Activated naive CD8-positive, alpha-beta T cell (primary cell): ENCODE measurements around the gene WNT3A.
"Not testable (repeated sequence)": the region's sequence is repeated elsewhere in the genome, so short reads cannot be mapped to it uniquely, and the experiment has no call there.

ENCODE experiments used
- H3K27ac Mint-ChIP-seq: one replicate; pipeline ENCODE4 v1.8.0; 2021; ENCODE audit warnings: mixed read lengths
- H3K27me3 Mint-ChIP-seq: one replicate; pipeline ENCODE4 v1.8.0; 2021; ENCODE audit warnings: mixed read lengths
- H3K36me3 Mint-ChIP-seq: one replicate; pipeline ENCODE4 v1.8.0; 2021; ENCODE audit warnings: mixed read lengths
- H3K4me1 Mint-ChIP-seq: one replicate; pipeline ENCODE4 v1.8.0; 2021; ENCODE audit warnings: low read depth, mixed read lengths
- H3K4me3 Mint-ChIP-seq: one replicate; pipeline ENCODE4 v1.8.0; 2021; ENCODE audit warnings: mild to moderate bottlenecking, mixed read lengths
- H3K9me3 Mint-ChIP-seq: one replicate; pipeline ENCODE4 v1.8.0; 2021; ENCODE audit warnings: low read depth, mixed read lengths

Gene WNT3A

DNA sequence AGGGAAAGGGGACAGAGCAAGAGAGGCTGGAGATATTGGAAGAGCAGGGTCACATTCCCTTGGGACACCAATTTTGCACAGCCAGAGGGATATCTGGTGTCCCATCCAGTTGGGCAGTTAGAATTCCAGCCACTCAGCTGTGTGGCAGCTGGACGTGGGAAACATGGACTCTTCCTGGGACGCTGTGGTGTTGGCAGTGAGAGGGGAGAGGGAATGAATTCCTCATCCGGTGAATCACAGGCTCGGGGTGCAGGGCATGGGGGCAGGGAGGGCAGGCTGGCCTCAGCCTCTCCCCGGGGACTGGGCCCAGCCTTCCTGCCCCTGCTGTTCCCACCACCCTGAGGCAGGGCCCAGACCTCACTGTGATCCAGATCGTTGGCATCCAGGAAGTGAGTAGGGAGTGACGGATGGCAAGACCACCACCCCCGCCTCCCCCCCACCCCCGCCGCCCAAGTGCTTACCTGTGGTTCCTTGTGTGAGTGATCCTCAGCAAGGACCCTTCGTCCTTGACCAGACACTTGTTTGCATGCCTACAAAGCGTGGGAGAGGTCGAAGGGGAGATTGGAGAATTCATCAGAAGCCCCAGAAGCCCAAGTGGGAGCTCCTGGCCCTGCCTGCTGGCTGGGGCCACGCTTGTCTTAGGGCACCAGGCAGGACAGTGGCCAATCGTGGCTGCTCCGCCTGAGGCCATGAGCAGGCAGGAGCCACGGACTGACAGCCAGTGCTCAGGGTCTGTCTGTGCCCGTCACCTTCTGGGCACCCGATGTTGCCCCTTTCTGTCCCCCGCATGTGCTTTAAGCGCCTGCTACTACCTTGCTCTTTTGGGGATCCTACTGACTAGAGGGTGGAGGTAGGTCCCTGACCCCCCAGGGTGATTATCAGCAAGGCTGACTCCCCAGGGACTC lies 8.7 kb downstream of the WNT3A start:
- Mint-ChIP-seq H3K36me3 (no peaks in the 10 kb centered on the region), H3K4me1 (no peaks in the 10 kb centered on the region), H3K9me3 (no peaks in the 10 kb centered on the region), H3K4me3 (no peak overlapping the region), H3K27ac (no peak overlapping the region), H3K27me3 (peaks cover 6% of the 10 kb centered on the region)

DNA sequence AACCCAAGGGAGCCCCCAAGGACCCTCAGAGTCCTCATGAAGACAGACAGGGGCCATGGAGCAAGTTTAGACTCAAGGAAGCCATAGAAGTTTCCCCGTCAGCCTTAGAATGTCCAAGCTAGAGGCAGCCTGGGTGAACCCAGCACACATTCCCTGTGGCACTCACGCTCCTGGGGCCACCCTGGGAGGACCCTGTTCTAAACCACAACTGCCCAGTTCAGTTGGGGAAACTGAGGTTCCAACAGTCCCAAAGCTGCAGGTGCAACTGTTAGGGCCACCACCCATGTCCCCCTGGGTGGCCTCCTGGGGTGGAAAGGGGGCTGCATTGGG lies 9.3 kb downstream of the WNT3A start:
- H3K9me3 Mint-ChIP-seq: no peaks in the 10 kb centered on the region
- H3K4me3 Mint-ChIP-seq: no peak overlapping the region
- H3K27ac Mint-ChIP-seq: no peak overlapping the region
- peaks cover 4% of the 10 kb centered on the region for H3K27me3 Mint-ChIP-seq
- H3K36me3 Mint-ChIP-seq: no peaks in the 10 kb centered on the region
- H3K4me1 Mint-ChIP-seq: no peaks in the 10 kb centered on the region

DNA sequence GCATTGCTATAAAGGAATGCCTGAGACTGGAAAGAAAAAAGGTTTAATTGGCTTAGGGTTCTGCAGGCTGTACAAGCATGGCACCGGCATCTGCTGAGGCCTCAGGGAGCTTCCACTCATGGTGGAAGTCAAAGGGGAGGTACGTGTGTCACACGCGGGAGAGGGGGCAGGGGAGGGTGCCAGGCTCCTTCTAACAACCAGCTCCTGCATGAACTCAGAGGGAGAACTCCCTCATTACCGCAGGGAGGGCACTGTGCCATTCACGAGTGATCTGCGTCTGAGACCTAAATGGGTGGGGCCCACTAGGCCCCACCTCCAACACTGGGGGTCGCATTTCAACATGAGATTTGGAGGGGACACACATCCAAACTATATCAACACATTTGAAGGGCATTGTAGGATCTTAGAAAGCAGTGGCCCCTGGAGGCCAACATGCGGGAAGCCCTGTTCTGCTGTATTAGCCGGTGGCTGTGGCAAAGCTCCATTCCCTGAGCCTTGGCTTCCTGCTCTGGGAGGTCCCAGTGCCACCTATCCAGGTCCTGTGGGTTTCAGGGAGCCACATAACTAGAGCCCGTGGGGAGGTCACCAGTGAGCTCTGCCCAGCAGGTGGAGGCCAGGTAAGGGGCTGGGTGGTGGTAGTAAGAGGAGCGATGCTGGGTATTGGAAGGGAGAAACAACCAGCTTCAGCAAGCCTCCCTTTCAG lies 10.0 kb downstream of the WNT3A start:
- Mint-ChIP-seq H3K4me1 (no peaks in the 10 kb centered on the region), H3K9me3 (no peaks in the 10 kb centered on the region), H3K27ac (no peak overlapping the region), H3K27me3 (no peaks in the 10 kb centered on the region), H3K36me3 (no peaks in the 10 kb centered on the region), H3K4me3 (no peak overlapping the region)

DNA sequence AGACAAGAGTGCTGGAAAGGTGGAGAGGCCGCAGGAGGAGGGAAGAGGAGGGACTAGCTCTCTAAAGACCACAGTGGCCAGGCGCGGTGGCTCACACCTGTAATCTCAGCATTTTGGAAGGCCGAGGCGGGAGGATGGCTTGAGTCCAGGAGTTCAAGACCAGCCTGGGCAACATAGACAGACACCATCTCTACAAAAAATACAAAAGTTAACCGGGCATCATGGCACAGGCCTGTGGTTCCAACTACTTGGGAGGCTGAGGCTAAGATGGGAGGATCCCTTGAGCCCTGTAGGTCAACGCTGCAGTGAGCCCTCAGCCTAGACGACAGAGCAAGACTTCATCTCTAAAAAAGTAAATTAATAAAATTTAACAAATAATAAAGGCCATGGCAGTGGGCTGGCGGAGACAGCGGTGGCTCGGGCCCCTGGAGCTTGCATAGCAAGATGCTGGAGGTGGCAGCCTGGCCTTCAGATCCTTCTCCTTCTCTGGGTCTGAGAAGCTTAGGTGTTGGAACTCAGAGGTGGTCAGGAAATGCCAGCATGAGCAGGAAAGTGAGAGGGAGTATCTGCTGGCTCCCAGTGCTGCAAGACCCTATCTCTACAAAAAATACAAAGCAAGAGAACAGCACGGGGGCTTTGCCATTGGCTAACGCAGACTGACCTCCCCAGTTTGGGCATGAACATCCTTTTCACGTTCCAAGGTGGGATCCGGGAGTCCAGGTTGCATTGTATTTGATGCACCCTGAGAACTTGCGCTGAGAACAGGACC lies 10.7 kb downstream of the WNT3A start:
- H3K4me1 Mint-ChIP-seq: no peaks in the 10 kb centered on the region
- no peak overlapping the region for H3K27ac Mint-ChIP-seq
- H3K36me3 Mint-ChIP-seq: no peaks in the 10 kb centered on the region
- H3K4me3 Mint-ChIP-seq: no peak overlapping the region
- no peaks in the 10 kb centered on the region for H3K9me3 Mint-ChIP-seq
- no peaks in the 10 kb centered on the region for H3K27me3 Mint-ChIP-seq

DNA sequence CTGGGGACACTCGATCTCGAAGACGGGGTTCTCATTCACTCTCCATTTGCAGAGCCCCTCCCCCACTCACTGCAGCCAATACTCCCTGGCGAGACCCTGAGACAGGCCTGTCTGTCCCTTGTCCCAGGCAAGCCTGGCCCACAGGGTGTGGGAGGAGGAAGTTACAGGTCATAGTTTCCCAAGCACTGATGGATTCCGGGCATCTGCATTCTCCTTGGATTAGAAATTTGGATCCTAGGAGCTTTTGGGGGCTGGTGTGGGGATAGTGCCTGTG lies 11.3 kb downstream of the WNT3A start:
- no peaks in the 10 kb centered on the region for H3K27me3 Mint-ChIP-seq
- H3K36me3 Mint-ChIP-seq: no peaks in the 10 kb centered on the region
- no peaks in the 10 kb centered on the region for H3K9me3 Mint-ChIP-seq
- H3K27ac Mint-ChIP-seq: no peak overlapping the region
- H3K4me3 Mint-ChIP-seq: no peak overlapping the region
- H3K4me1 Mint-ChIP-seq: no peaks in the 10 kb centered on the region

DNA sequence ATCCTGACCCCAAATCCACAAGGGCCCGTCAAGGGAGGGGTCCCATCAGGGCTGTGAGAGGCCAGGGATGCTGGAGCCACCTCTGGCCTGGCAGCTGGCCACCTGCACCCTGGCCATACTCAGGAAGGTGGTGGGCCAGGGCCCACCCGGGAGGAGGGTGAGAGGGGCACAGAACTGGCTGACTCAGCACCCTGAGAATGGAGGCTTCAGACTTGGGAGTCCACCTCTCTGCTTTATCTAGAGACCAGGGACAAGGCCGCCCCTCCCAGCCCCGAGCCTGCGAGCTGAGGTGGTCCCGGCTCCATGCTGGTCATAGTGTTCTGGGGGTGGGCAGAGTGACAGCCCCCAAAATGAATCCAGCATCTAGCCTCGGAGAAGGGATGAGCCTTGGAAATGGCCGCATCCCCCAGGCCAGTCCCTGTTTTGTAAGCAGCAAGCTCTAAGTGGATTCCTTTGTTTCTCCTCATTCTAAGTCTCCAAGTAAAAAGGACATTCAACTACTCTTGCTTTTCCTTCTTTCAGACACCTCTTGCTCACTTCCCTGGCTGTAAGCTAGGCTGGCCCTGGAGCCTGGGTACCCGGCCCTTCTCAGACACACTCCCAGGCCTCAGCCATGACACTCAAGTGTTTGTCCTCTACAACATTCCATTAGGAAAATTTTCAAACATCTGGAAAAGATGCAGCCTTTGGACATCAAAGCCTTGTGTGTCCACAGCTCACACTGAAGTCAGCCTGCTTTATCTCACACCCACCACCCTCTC lies 12.3 kb downstream of the WNT3A start:
- no peaks in the 10 kb centered on the region for H3K27me3 Mint-ChIP-seq
- no peaks in the 10 kb centered on the region for H3K36me3 Mint-ChIP-seq
- H3K9me3 Mint-ChIP-seq: no peaks in the 10 kb centered on the region
- H3K4me1 Mint-ChIP-seq: no peaks in the 10 kb centered on the region
- no peak overlapping the region for H3K4me3 Mint-ChIP-seq
- no peak overlapping the region for H3K27ac Mint-ChIP-seq

DNA sequence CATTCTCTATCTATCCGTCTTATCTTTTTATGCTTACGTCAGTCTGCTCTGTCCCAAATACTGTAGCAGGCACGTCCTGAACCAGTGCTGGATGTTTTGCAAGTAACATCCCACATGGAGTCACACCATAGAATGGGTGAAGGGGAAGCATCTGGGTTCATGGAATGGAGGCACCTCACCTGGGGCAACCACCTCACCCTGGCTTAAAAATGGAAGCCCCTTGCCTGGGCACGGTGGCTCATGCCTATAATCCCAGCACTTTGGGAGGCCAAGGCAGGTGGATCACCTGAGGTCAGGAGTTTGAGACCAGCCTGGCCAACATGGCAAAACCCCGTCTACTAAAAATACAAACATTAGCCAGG lies 12.9 kb downstream of the WNT3A start:
- not testable (repeated sequence) for H3K27me3 Mint-ChIP-seq, H3K27ac Mint-ChIP-seq, H3K36me3 Mint-ChIP-seq, H3K4me3 Mint-ChIP-seq, H3K4me1 Mint-ChIP-seq, H3K9me3 Mint-ChIP-seq

DNA sequence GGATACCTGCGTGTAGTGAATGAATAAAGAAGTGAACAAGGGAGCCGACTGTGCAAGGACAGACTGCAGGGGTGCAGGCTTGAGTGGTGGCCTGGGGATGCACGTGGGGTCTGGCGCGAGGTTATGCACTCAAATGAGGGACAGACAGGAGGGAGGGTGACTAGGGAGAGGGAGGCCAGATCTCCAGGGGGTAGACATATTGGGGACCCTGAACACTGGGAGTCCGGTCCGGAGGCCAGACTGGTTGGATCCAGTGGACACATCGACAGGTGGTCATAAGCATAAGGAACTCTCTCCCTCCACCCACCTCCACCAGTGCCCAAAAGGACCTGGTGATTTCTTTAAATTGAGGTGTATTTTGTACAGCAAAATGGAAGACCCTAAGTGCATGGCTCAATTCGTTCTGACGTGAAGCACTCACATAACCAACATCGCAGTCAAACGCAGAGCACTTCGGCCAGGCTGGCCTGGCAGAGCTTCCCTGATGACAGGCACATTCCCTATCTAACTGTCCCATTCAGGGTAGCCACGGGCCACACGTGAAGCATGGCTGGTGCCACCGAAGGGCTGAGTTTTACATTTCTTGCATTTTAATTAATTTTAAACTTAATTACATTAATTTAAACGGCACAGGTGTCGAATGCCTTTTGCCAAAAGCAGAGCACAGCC lies 14.0 kb downstream of the WNT3A start:
- H3K27me3 Mint-ChIP-seq: no peaks in the 10 kb centered on the region
- H3K27ac Mint-ChIP-seq: no peak overlapping the region
- no peaks in the 10 kb centered on the region for H3K36me3 Mint-ChIP-seq
- no peaks in the 10 kb centered on the region for H3K4me1 Mint-ChIP-seq
- no peak overlapping the region for H3K4me3 Mint-ChIP-seq
- no peaks in the 10 kb centered on the region for H3K9me3 Mint-ChIP-seq

DNA sequence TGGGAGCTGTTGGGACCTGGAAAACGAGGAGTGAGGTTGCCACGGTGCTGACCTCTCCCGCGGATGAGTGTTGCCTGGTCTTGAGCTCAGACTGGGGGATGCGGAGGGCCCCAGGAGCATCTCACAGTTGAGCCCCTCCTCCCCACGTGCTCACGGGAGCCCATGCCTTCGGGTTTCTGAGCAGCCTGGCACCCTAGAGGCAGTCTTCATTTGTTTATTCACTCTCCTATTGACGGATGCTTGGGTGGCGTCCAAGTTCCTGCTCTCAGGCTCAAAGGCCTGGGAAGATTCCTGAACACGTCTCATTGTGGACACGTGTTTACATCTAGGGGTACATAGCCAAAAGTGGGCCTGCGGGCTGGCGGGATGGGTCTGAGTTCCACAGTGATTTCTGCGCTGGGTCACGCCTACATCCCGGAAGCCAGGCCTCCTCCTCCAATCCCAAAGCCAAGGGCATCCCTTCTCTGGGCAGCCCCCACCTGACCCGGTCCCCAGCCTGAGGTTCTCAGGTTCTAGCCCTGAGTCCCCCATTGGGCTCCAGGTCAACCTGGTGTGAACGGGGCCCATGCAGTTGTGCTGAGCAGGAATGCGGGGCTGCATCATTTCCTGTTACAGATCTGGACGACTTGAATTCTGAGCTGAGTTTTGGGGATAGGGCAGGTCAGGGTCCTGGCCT lies 14.7 kb downstream of the WNT3A start:
- Mint-ChIP-seq H3K36me3 (no peaks in the 10 kb centered on the region), H3K27ac (no peak overlapping the region), H3K9me3 (no peaks in the 10 kb centered on the region), H3K4me3 (no peak overlapping the region), H3K27me3 (no peaks in the 10 kb centered on the region), H3K4me1 (no peaks in the 10 kb centered on the region)

DNA sequence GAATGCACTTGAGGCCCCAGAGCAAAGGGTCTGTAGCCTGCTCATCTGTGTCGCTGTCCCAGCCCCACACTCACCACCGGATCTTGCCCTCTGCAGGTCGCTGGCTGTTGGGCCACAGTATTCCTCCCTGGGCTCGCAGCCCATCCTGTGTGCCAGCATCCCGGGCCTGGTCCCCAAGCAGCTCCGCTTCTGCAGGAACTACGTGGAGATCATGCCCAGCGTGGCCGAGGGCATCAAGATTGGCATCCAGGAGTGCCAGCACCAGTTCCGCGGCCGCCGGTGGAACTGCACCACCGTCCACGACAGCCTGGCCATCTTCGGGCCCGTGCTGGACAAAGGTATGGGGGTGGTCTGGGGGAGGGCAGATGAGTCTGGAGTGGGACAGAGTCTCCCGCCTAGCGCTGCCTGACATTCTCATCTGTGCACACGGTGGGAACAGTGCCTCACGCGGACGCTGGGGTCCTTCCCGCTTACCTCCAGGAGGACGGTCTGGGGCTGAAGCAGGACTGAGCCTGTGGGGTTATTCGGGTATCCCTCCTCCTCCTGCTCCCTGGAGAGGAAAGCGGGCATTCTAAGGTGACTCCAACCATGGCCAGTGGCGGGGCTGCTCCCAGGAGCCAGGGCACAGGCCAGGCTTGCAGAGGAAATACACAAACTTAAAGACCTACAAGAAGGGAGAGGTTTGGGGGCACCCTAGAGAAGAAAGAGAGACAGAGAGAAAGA lies 15.9 kb downstream of the WNT3A start:
- Mint-ChIP-seq H3K27me3 (peaks cover 5% of the 10 kb centered on the region), H3K4me1 (no peaks in the 10 kb centered on the region), H3K4me3 (no peak overlapping the region), H3K9me3 (no peaks in the 10 kb centered on the region), H3K36me3 (no peaks in the 10 kb centered on the region), H3K27ac (no peak overlapping the region)

DNA sequence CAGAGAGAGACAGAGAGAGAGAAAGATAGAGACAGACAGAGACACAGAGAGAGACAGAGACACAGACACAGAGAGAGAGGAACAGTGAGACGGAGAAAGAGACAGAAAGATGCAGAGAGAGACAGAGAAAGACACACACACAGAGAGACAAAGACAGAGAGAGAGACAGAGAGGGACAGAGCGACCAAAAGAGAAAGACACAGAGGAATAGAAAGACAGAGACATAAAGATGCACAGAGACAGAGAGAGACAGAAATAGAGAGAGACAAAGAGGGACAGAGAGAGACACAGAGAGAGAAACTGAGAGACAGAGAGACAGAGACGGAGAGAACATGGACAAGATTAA lies 16.5 kb downstream of the WNT3A start:
- Mint-ChIP-seq H3K9me3 (no peaks in the 10 kb centered on the region), H3K27me3 (peaks cover 5% of the 10 kb centered on the region), H3K27ac (no peak overlapping the region), H3K36me3 (no peaks in the 10 kb centered on the region), H3K4me3 (no peak overlapping the region), H3K4me1 (no peaks in the 10 kb centered on the region)

DNA sequence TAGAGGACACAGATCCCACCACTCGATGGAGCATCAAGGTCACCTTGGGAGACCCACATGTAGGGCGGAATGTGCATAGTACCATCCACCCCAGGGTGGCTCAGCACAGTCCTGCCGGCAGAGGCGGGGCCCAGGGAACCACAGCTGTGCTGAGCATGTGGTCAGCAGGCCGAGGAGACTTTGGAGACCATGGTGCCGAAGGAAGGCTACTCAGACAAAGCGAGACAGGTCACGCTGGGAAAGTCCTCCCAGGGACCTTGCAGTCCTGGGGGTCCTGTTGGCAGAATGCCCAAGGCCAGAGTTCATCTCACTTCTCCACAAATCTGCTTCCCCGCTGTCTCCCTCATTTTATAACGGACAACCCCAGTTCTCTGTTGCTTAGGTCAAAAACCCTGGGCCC lies 22.5 kb downstream of the WNT3A start:
- Mint-ChIP-seq H3K27ac (no peak overlapping the region), H3K4me1 (no peaks in the 10 kb centered on the region), H3K36me3 (peaks cover 2% of the 10 kb centered on the region), H3K9me3 (peaks cover 3% of the 10 kb centered on the region), H3K27me3 (peaks cover 20% of the 10 kb centered on the region), H3K4me3 (no peak overlapping the region)

DNA sequence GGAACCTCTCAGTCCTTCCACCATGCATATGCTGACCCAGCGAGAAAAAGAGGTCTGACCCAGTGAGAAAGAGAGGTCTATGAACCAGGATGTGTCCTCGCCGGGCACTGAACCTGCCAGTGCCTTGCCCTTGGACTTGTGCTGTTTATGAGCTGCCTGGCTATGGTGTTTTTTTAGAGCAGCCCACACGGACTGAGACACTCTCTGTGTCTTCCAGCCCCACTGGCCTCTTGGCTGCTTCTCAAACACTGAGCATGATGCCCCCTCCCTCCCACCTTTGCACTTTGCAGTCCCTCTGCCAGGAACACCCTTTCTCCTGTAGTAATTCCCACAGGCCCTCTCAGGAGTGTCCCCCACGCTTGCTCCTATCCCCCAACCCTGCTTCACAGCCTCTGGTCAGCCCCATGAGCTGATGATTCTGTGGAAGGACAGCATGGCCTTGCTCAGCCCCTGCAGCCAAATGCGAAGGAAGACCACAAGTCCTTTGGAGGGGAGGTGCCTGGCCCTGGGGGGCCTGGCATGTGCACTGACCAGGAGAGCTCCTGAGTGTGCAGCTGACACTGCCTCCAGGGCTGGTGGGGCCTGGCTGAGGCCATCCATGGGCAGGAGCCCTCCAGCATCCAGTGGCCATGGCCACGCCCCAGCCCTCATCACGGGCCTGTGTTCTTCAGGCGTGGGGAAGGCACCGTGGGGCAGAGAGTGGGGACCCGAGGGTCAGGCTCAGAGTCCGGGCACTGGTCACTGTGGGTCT lies 23.8 kb downstream of the WNT3A start:
- Mint-ChIP-seq H3K4me3 (no peak overlapping the region), H3K36me3 (peaks cover 2% of the 10 kb centered on the region), H3K9me3 (peaks cover 3% of the 10 kb centered on the region), H3K4me1 (no peaks in the 10 kb centered on the region), H3K27me3 (peaks cover 21% of the 10 kb centered on the region), H3K27ac (no peak overlapping the region)
